K562 (cell line): ENCODE data around the gene ABHD17C.

Experiments used
- GTF2F1 ChIP-seq: IDR thresholded peaks from 2 replicates; pipeline ENCODE4 v1.6.1; 2011; ENCODE audit warnings: low read depth, low read length, improper control_type of control experiment
- JUNB ChIP-seq: fragments of 450-650 bp; formaldehyde crosslinking; conservative IDR thresholded peaks from 2 replicates; pipeline ENCODE4 v1.4.0; 2020; ENCODE audit warnings: mild to moderate bottlenecking
- NFYB ChIP-seq: IDR thresholded peaks from 2 replicates; pipeline ENCODE4 v1.6.1; 2011; ENCODE audit warnings: mild to moderate bottlenecking, moderate library complexity; ENCODE audit not compliant: insufficient read length; ENCODE audit errors: extremely low read depth
- ZNF561 ChIP-seq: fragments of 450-650 bp; formaldehyde crosslinking; conservative IDR thresholded peaks from 2 replicates; pipeline ENCODE4 v1.4.0; 2020; ENCODE audit warnings: mild to moderate bottlenecking, moderate library complexity
- ZNF589 ChIP-seq: fragments of 200-800 bp; sonication (Bioruptor generic); IDR thresholded peaks from 2 replicates; pipeline ENCODE4 v1.6.1; 2016; ENCODE audit warnings: low read depth, missing genetic modification characterization, missing compliant biosample characterization
- ZNF79 ChIP-seq: fragments of 250-450 bp; sonication (Bioruptor Pico); IDR thresholded peaks from 2 replicates; pipeline ENCODE4 v1.4.0; 2020; ENCODE audit warnings: low read depth, mild to moderate bottlenecking, moderate library complexity
- TF ChIP-seq, protein P1 (sequence below): fragments of 200-600 bp; sonication (generic); IDR thresholded peaks from one replicate; pipeline ENCODE4 v1.6.1; 2012; ENCODE audit warnings: mild to moderate bottlenecking, low read depth, low read length, inconsistent platforms

DNA sequence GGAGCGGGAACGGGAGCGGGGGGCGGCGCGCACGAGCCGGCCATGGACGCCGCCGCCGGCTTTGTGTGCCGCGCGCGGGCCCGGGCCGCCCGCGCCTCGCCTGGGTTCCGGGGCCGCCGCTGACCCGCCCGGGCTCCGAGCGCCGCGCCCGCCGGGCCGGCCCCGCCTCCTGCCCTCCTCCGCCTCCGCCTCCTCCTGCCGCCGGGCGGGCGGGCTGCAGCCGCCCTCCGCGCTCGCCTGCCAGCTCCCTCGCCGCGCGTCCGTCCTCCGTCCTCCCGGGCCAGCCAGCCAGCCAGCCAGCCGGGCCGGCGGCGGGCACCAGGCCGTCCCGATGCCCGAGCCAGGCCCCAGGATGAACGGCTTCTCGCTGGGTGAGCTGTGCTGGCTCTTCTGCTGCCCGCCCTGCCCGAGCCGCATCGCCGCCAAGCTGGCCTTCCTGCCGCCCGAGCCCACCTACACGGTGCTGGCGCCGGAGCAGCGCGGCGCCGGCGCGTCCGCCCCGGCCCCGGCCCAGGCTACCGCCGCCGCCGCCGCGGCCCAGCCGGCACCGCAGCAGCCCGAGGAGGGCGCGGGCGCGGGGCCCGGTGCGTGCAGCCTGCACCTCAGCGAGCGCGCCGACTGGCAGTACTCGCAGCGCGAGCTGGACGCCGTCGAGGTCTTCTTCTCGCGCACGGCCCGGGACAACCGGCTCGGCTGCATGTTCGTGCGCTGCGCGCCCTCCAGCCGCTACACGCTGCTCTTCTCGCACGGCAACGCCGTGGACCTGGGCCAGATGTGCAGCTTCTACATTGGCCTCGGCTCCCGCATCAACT is at the start of gene ABHD17C:
- TF ChIP-seq, protein P1, sequence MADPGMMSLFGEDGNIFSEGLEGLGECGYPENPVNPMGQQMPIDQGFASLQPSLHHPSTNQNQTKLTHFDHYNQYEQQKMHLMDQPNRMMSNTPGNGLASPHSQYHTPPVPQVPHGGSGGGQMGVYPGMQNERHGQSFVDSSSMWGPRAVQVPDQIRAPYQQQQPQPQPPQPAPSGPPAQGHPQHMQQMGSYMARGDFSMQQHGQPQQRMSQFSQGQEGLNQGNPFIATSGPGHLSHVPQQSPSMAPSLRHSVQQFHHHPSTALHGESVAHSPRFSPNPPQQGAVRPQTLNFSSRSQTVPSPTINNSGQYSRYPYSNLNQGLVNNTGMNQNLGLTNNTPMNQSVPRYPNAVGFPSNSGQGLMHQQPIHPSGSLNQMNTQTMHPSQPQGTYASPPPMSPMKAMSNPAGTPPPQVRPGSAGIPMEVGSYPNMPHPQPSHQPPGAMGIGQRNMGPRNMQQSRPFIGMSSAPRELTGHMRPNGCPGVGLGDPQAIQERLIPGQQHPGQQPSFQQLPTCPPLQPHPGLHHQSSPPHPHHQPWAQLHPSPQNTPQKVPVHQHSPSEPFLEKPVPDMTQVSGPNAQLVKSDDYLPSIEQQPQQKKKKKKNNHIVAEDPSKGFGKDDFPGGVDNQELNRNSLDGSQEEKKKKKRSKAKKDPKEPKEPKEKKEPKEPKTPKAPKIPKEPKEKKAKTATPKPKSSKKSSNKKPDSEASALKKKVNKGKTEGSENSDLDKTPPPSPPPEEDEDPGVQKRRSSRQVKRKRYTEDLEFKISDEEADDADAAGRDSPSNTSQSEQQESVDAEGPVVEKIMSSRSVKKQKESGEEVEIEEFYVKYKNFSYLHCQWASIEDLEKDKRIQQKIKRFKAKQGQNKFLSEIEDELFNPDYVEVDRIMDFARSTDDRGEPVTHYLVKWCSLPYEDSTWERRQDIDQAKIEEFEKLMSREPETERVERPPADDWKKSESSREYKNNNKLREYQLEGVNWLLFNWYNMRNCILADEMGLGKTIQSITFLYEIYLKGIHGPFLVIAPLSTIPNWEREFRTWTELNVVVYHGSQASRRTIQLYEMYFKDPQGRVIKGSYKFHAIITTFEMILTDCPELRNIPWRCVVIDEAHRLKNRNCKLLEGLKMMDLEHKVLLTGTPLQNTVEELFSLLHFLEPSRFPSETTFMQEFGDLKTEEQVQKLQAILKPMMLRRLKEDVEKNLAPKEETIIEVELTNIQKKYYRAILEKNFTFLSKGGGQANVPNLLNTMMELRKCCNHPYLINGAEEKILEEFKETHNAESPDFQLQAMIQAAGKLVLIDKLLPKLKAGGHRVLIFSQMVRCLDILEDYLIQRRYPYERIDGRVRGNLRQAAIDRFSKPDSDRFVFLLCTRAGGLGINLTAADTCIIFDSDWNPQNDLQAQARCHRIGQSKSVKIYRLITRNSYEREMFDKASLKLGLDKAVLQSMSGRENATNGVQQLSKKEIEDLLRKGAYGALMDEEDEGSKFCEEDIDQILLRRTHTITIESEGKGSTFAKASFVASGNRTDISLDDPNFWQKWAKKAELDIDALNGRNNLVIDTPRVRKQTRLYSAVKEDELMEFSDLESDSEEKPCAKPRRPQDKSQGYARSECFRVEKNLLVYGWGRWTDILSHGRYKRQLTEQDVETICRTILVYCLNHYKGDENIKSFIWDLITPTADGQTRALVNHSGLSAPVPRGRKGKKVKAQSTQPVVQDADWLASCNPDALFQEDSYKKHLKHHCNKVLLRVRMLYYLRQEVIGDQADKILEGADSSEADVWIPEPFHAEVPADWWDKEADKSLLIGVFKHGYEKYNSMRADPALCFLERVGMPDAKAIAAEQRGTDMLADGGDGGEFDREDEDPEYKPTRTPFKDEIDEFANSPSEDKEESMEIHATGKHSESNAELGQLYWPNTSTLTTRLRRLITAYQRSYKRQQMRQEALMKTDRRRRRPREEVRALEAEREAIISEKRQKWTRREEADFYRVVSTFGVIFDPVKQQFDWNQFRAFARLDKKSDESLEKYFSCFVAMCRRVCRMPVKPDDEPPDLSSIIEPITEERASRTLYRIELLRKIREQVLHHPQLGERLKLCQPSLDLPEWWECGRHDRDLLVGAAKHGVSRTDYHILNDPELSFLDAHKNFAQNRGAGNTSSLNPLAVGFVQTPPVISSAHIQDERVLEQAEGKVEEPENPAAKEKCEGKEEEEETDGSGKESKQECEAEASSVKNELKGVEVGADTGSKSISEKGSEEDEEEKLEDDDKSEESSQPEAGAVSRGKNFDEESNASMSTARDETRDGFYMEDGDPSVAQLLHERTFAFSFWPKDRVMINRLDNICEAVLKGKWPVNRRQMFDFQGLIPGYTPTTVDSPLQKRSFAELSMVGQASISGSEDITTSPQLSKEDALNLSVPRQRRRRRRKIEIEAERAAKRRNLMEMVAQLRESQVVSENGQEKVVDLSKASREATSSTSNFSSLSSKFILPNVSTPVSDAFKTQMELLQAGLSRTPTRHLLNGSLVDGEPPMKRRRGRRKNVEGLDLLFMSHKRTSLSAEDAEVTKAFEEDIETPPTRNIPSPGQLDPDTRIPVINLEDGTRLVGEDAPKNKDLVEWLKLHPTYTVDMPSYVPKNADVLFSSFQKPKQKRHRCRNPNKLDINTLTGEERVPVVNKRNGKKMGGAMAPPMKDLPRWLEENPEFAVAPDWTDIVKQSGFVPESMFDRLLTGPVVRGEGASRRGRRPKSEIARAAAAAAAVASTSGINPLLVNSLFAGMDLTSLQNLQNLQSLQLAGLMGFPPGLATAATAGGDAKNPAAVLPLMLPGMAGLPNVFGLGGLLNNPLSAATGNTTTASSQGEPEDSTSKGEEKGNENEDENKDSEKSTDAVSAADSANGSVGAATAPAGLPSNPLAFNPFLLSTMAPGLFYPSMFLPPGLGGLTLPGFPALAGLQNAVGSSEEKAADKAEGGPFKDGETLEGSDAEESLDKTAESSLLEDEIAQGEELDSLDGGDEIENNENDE, result no peak
- TF ChIP-seq ZNF589 (CRISPR knock-in tag) (no peak), JUNB (CRISPR knock-in tag) (no peak), NFYB (no peak), ZNF79 (CRISPR knock-in tag) (no peak), ZNF561 (CRISPR knock-in tag) (no peak), GTF2F1 (no peak)
